PC-9 (cell line): ENCODE data around the gene IGSF22. TPM values are rescaled to one million over a fixed set of nuclear protein-coding genes. Genes with fewer than 3 reads are reported as not detected.

Experiments
- BruUV-seq: library from RNA; stranded (reverse); fragments of 400-500 nt; replicated peaks from 2 replicates; lab custom pipeline; 2021; lab: Mats Ljungman, UMichigan
- CTCF ChIA-PET: fragments of 300-600 bp; sonication (Branson Sonifier 250); formaldehyde crosslinking; loops from one replicate; lab custom pipeline; 2022; ENCODE audit warnings: antibody characterized with exemption; lab: Charles Lee
- POLR2A ChIA-PET: fragments of 300-600 bp; sonication (Branson Sonifier 250); formaldehyde crosslinking; loops from one replicate; lab custom pipeline; 2022; ENCODE audit warnings: antibody characterized with exemption; ENCODE audit not compliant: unreplicated experiment; lab: Charles Lee
- DNase-seq, 2 experiments: peaks; one replicate each; pipeline versions ENCODE4 v3.0.0 to v3.0.0-alpha.2; 2015 to 2022; ENCODE audit warnings: mixed read lengths in 1 of 2
- H2AFZ ChIP-seq: fragments of 200-600 bp; sonication (generic); 2 replicates; pipeline ENCODE4 v1.8.1; 2017; ENCODE audit warnings: antibody characterized with exemption
- H3F3A ChIP-seq: fragments of 200-600 bp; sonication (generic); 2 replicates; pipeline ENCODE4 v1.8.1; 2017; ENCODE audit warnings: antibody characterized with exemption, mild to moderate bottlenecking, low read depth; ENCODE audit not compliant: insufficient read depth
- H3K27ac ChIP-seq: fragments of 200-600 bp; sonication (generic); 2 replicates; pipeline ENCODE4 v1.6.1; 2016; ENCODE audit warnings: mixed run types
- H3K27me3 ChIP-seq: fragments of 200-600 bp; sonication (generic); 2 replicates; pipeline ENCODE4 v1.6.1; 2016; ENCODE audit warnings: low read depth, mixed run types; ENCODE audit not compliant: insufficient read depth
- H3K36me3 ChIP-seq: fragments of 200-600 bp; sonication (generic); 2 replicates; pipeline ENCODE4 v1.6.1; 2016; ENCODE audit warnings: low read depth, mixed run types
- H3K4me1 ChIP-seq: fragments of 200-600 bp; sonication (generic); replicated peaks from 2 replicates; pipeline ENCODE4 v1.6.1; 2016; ENCODE audit warnings: mixed run types; ENCODE audit not compliant: insufficient read depth
- H3K4me2 ChIP-seq: fragments of 200-600 bp; sonication (generic); 2 replicates; pipeline ENCODE4 v1.6.1; 2017; ENCODE audit warnings: mixed run types
- H3K4me3 ChIP-seq: fragments of 200-600 bp; sonication (generic); 2 replicates; pipeline ENCODE4 v1.6.1; 2016; ENCODE audit warnings: mixed run types
- H3K79me2 ChIP-seq: fragments of 200-600 bp; sonication (generic); 2 replicates; pipeline ENCODE4 v1.6.1; 2017; ENCODE audit warnings: low read depth, mixed run types
- H3K9me2 ChIP-seq: fragments of 200-600 bp; sonication (generic); 2 replicates; pipeline ENCODE4 v1.8.1; 2017; ENCODE audit warnings: mild to moderate bottlenecking; ENCODE audit not compliant: insufficient read depth
- H3K9me3 ChIP-seq: fragments of 200-600 bp; sonication (generic); 2 replicates; pipeline ENCODE4 v1.8.1; 2016; ENCODE audit warnings: low read depth; ENCODE audit not compliant: insufficient read depth
- H4K20me1 ChIP-seq: fragments of 200-600 bp; sonication (generic); 2 replicates; pipeline ENCODE4 v1.8.1; 2017; ENCODE audit not compliant: insufficient read depth
- EZH2 ChIP-seq: fragments of 200-600 bp; sonication (generic); IDR thresholded peaks from 2 replicates; pipeline ENCODE4 v1.8.0; 2017; ENCODE audit warnings: antibody characterized with exemption, low read depth
- intact Hi-C: fragments of 100-400 bp; cut with micrococcal nuclease; formaldehyde crosslinking; loops from one replicate; pipeline ENCODE4 v1.10.0; 2022; ENCODE audit not compliant: unreplicated experiment
- total RNA-seq: library from RNA; stranded (reverse); gene quantifications from 2 replicates; pipeline ENCODE4 v1.2.3, GENCODE V29; 2021
- TF ChIP-seq, protein P1 (sequence below): fragments of 200-600 bp; sonication (generic); conservative IDR thresholded peaks from 2 replicates; pipeline ENCODE4 v1.6.1; 2017; ENCODE audit warnings: mixed run types, antibody characterized with exemption, mild to moderate bottlenecking, moderate library complexity

IGSF22 gene
- total RNA-seq, 1 experiment from 2014 or later = 0.33 TPM

GRCh38 chr11:18699848-18700261 is 26.1 kb downstream of the IGSF22 start:
- Histone ChIP-seq H4K20me1 (no peaks in the 10 kb centered on the region), H3K27me3 (no peaks in the 10 kb centered on the region), H3K9me3 (no peaks in the 10 kb centered on the region), H3K79me2 (no peaks in the 10 kb centered on the region), H3K27ac (no peak overlapping the region), H2AFZ (no peak overlapping the region), H3K9me2 (no peaks in the 10 kb centered on the region; the same call in 1 of the 2 replicates), H3F3A (peaks cover 23% of the 10 kb centered on the region; the same call in 1 of the 2 replicates), H3K4me1 (peaks cover 35% of the 10 kb centered on the region), H3K4me2 (peak overlapping the region; percentile 90), H3K36me3 (no peaks in the 10 kb centered on the region), H3K4me3 (peak overlapping the region; percentile 81; the same call in 1 of the 2 replicates)
- intact Hi-C loops = no loop called here
- ChIA-PET POLR2A (interaction anchor here (0.6 kb wide), 1 partner anchor 1424 kb away, joined by 8 read pairs; no protein-coding TSS in a partner anchor), CTCF (no interaction called here)
- no TSS peak for BruUV-seq
- TF ChIP-seq, protein P1, sequence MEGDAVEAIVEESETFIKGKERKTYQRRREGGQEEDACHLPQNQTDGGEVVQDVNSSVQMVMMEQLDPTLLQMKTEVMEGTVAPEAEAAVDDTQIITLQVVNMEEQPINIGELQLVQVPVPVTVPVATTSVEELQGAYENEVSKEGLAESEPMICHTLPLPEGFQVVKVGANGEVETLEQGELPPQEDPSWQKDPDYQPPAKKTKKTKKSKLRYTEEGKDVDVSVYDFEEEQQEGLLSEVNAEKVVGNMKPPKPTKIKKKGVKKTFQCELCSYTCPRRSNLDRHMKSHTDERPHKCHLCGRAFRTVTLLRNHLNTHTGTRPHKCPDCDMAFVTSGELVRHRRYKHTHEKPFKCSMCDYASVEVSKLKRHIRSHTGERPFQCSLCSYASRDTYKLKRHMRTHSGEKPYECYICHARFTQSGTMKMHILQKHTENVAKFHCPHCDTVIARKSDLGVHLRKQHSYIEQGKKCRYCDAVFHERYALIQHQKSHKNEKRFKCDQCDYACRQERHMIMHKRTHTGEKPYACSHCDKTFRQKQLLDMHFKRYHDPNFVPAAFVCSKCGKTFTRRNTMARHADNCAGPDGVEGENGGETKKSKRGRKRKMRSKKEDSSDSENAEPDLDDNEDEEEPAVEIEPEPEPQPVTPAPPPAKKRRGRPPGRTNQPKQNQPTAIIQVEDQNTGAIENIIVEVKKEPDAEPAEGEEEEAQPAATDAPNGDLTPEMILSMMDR = no peak
- no peak for TF ChIP-seq EZH2
- no peak for DNase-seq

DNA sequence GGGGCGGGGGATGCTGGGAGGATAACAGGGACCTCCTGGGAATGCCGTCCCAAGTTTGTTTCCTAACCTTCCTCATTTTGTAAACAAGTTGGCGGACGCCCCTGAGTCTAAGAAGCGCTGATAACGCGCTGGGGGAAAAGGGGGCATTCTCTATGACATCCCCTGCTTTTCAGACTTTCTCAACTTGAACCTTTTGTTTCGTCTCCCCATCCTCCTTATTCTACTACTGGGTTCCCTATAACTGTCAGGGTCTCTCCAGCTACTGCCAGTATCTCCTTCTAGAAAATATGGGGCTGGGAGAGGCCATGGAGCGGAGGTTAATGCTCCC is 26.8 kb downstream of the IGSF22 start:
- no peaks in the 10 kb centered on the region for H4K20me1 ChIP-seq
- no peaks in the 10 kb centered on the region for H3K27me3 ChIP-seq
- H3K4me1 ChIP-seq = peaks cover 35% of the 10 kb centered on the region
- H3K9me2 ChIP-seq = no peaks in the 10 kb centered on the region; the same call in 1 of the 2 replicates
- H3K4me3 ChIP-seq = peak overlapping the region; percentile 81
- peaks cover 24% of the 10 kb centered on the region; the same call in 1 of the 2 replicates for H3F3A ChIP-seq
- no peak for DNase-seq
- TF ChIP-seq, protein P1 = no peak
- TF ChIP-seq EZH2 = no peak
- H3K27ac ChIP-seq = no peak overlapping the region
- ChIA-PET POLR2A (no interaction called here), CTCF (no interaction called here)
- no TSS peak for BruUV-seq
- H3K4me2 ChIP-seq = peak overlapping the region; percentile 90
- intact Hi-C loops = no loop called here
- peak overlapping the region; percentile 70 for H2AFZ ChIP-seq
- H3K9me3 ChIP-seq = no peaks in the 10 kb centered on the region
- no peaks in the 10 kb centered on the region for H3K36me3 ChIP-seq
- no peaks in the 10 kb centered on the region for H3K79me2 ChIP-seq

- intact Hi-C loops = no loop called here
- H3K4me1 ChIP-seq = peaks cover 35% of the 10 kb centered on the region
- ChIA-PET CTCF (no interaction called here), POLR2A (interaction anchor here (0.5 to 0.7 kb wide), 2 partner anchors 42 to 329 kb away, joined by 4 to 6 read pairs; no protein-coding TSS in a partner anchor)
- H3K9me2 ChIP-seq = no peaks in the 10 kb centered on the region; the same call in 1 of the 2 replicates
- no peak within 1 kb of the TSS for H3K27ac ChIP-seq
- H3F3A ChIP-seq = peaks cover 24% of the 10 kb centered on the region; the same call in 1 of the 2 replicates
- H2AFZ ChIP-seq = peak within 1 kb of the TSS; percentile 70
- no peaks in the 10 kb centered on the region for H4K20me1 ChIP-seq
- TF ChIP-seq, protein P1 = no peak
- no peak for TF ChIP-seq EZH2
- H3K27me3 ChIP-seq = no peaks in the 10 kb centered on the region
- no peaks in the 10 kb centered on the region for H3K9me3 ChIP-seq
- peak; percentile 72 to 90 for DNase-seq
- no peaks in the 10 kb centered on the region for H3K79me2 ChIP-seq
- H3K36me3 ChIP-seq = no peaks in the 10 kb centered on the region
- peak within 1 kb of the TSS; percentile 90 for H3K4me2 ChIP-seq
- H3K4me3 ChIP-seq = peak within 1 kb of the TSS; percentile 81
- no TSS peak for BruUV-seq
Observed at GRCh38 chr11:18698341-18699268, 27.4 kb downstream of the IGSF22 start, which contains the start of gene TMEM86A. TMEM86A (plus strand) TSS chr11:18698779; CDS start chr11:18698887, 108 bp downstream.
